Measurements from ENCODE around the gene LCMT2. TPM values are rescaled to one million over a fixed set of nuclear protein-coding genes. Genes with fewer than 3 reads are reported as not detected.
A peak's percentile ranks its signal among the peaks of the same experiment; 100 is the strongest.

LCMT2 gene
- total RNA-seq, 1 donor from 2014 or later: 9.2 TPM

DNA sequence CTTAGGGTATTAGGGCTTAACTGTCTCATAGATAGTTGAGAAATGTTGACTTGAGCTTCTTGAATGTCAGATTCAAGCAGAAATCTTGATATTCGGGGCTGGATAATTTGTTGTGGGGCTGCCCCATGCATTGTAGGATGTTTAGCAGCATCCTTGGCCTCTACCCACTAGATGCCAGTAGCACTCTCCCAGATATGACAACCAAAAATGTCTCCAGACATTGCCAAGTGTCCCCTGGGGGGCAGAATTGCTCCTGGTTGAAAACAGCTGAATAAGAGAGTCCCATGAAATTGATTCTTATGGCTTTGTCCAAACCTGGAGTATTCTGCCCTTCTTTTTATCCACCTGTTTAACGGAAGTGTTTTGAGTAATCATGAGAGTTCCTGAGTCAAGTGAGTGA, 15.9 kb upstream of the LCMT2 start:
- DNase-seq (ENCODE audit: low read depth): no peak
- TF ChIP-seq, protein P1, sequence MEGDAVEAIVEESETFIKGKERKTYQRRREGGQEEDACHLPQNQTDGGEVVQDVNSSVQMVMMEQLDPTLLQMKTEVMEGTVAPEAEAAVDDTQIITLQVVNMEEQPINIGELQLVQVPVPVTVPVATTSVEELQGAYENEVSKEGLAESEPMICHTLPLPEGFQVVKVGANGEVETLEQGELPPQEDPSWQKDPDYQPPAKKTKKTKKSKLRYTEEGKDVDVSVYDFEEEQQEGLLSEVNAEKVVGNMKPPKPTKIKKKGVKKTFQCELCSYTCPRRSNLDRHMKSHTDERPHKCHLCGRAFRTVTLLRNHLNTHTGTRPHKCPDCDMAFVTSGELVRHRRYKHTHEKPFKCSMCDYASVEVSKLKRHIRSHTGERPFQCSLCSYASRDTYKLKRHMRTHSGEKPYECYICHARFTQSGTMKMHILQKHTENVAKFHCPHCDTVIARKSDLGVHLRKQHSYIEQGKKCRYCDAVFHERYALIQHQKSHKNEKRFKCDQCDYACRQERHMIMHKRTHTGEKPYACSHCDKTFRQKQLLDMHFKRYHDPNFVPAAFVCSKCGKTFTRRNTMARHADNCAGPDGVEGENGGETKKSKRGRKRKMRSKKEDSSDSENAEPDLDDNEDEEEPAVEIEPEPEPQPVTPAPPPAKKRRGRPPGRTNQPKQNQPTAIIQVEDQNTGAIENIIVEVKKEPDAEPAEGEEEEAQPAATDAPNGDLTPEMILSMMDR (IDR thresholded peaks at IDR 0.05; ENCODE audit: insufficient read depth, low read length, poor library complexity, severe bottlenecking): no peak
- H3K36me3 ChIP-seq (ENCODE audit: control insufficient read depth, insufficient read depth, low read length): no peaks in the 10 kb centered on the region
- H3K4me3 ChIP-seq (ENCODE audit: low read depth, low read length): no peak overlapping the region
- no peaks in the 10 kb centered on the region for H3K27me3 ChIP-seq (ENCODE audit: control insufficient read depth, insufficient read depth, low read length)

DNA sequence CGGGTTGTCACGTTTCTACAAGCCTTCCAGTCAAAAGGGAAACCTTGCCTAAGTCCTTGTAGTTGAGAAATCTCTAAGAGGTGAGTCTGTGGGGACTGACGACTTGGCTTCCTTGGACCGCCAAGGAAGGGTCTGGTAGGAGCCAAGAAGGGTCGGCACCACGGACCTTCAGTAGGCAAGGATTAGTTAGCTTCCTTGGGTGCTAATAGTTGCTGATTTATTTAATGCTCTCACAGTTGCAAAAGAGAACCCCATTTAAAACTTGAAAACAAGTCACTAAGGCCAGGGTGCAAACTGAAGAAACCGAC, 361 bp upstream of the LCMT2 start:
- peaks cover 2% of the 10 kb centered on the region for H3K36me3 ChIP-seq (ENCODE audit: control insufficient read depth, insufficient read depth, low read length)
- TF ChIP-seq, protein P1 (IDR thresholded peaks at IDR 0.05; ENCODE audit: insufficient read depth, low read length, poor library complexity, severe bottlenecking): no peak
- H3K4me3 ChIP-seq (ENCODE audit: low read depth, low read length): peak overlapping the region; percentile 57
- DNase-seq (ENCODE audit: low read depth): no peak
- no peaks in the 10 kb centered on the region for H3K27me3 ChIP-seq (ENCODE audit: control insufficient read depth, insufficient read depth, low read length)

DNA sequence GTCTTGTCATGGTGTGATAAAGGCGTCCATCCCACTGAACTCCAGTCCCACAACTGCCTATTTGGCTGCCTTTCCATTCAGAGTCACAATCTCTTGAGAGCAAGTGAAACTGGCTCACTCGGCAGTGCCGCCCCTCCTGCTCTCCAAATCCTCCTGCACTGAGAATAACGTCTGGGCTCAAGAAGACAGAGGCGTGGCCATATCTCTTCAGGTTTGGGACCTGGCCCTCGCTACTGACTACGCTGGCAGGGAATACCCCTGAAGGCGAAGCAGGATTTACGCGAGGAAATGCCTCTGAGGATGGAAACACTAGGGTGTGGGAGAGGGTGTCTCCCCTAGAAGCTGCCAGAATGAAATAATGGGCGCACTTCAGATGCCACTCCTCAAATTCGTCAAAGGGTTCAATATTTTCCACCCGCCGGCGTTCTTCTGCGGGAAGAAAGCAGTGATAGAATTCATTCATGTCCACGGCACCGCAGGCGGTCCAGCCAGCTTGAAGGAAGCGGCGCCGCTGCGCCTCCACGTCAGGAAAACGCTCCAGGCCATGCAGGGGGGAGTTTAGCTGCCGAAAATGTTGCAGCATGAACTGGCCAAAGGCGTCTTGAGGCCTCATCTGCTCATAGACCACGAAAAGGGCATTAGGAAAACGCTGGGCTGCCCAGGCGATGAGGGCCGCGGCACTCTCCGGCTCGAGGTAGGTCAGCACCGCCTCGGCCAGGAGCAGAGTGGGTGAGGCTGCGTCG, 985 bp downstream of the LCMT2 start:
- peaks cover 2% of the 10 kb centered on the region for H3K36me3 ChIP-seq (ENCODE audit: control insufficient read depth, insufficient read depth, low read length)
- H3K4me3 ChIP-seq (ENCODE audit: low read depth, low read length): peak overlapping the region; percentile 57
- no peaks in the 10 kb centered on the region for H3K27me3 ChIP-seq (ENCODE audit: control insufficient read depth, insufficient read depth, low read length)
- TF ChIP-seq, protein P1 (IDR thresholded peaks at IDR 0.05; ENCODE audit: insufficient read depth, low read length, poor library complexity, severe bottlenecking): no peak
- DNase-seq (ENCODE audit: low read depth): no peak

DNA sequence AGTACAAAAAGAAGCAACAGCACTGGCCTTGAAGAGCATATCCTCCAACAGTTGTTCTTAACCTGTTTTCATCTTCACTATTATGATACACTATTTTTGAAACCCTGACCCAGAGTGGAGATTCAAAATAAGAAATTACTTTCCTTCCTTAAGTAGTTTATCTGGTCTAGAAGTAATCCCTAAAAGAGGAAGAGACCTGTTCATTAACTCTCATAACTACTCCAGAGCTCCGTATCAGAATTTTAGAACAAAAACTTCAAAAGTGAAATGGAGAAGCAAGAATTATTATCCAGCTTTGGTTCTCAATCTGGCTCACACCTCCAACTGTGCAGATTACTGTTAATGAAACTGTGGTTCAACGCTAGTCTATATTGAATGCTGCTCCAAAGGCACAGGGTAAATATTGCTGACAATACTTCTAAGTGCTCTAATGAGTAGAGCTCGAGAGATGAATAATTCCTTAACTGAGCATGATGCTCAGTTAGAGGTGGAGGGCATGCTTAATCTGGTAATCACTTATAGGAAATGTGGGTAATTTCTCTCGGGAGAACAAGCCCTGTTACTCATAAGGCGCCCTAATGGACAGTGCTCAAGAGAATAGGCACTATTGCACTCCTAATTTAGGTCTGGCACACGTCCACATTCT, 5.2 kb downstream of the LCMT2 start:
- no peak overlapping the region for H3K4me3 ChIP-seq (ENCODE audit: low read depth, low read length)
- no peaks in the 10 kb centered on the region for H3K27me3 ChIP-seq (ENCODE audit: control insufficient read depth, insufficient read depth, low read length)
- peaks cover 2% of the 10 kb centered on the region for H3K36me3 ChIP-seq (ENCODE audit: control insufficient read depth, insufficient read depth, low read length)
- no peak for DNase-seq (ENCODE audit: low read depth)
- TF ChIP-seq, protein P1 (IDR thresholded peaks at IDR 0.05; ENCODE audit: insufficient read depth, low read length, poor library complexity, severe bottlenecking): no peak

DNA sequence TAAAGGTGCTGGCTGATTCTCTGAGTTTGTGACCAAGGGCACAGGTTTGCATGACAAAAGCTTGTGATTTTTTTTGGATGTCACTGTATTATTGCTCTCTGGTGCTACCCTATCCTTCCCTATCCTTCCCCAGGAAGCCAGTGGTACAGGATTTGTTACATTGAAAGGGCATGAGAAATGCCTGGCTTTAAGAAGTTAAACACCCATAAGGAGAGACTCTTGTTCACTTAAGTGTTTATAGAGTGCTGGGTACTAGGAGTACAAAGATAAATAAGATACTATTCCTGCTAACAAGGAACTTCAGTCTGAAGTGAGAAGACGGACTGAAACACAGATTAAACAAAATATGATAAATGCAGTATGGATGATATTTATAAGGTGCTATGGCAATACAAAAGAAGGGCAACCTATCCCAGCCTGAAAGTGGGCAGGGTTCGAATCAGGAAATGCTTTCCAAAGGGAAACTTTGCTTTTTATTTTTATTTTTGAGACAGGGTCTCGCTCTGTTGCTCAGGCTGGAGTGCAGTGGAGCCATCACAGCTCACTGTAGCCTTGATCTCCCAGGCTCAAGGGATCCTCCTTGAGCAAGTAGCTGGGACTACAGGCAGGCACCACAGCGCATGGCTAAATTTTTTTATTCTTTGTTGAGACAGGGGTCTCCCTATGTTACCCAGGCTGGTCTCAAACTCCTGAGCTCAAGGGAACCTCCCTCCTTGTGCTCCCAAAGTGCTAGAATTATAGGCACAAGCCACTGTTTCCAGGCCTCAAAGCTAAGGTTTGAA, 11.2 kb downstream of the LCMT2 start:
- Histone ChIP-seq H3K4me3 (ENCODE audit: low read depth, low read length) (no peak overlapping the region), H3K27me3 (ENCODE audit: control insufficient read depth, insufficient read depth, low read length) (no peaks in the 10 kb centered on the region), H3K36me3 (ENCODE audit: control insufficient read depth, insufficient read depth, low read length) (no peaks in the 10 kb centered on the region)
- TF ChIP-seq, protein P1 (IDR thresholded peaks at IDR 0.05; ENCODE audit: insufficient read depth, low read length, poor library complexity, severe bottlenecking): no peak
- DNase-seq (ENCODE audit: low read depth): no peak
